ENCODE measurements around the gene SLC35F5.

The SLC35F5 gene
- total RNA-seq: 30.8 to 35.8 (median 35.2) reads per million in 3 donors

- peak within 1 kb of the TSS; percentile 90 for H3K27ac ChIP-seq (ENCODE audit: insufficient read depth, low read length, poor library complexity, severe bottlenecking)
These were observed at the start of gene SLC35F5 for GRCh38 chr2:113756355-113757137. Gene SLC35F5 (minus strand): TSS chr2:113756642. CDS start chr2:113756409, 233 bp downstream.

GRCh38 chr2:113799375-113799774 lies 42.9 kb upstream of the SLC35F5 start:
- no peak for DNase-seq
- no peak overlapping the region for H3K27ac ChIP-seq (ENCODE audit: insufficient read depth, low read length, poor library complexity, severe bottlenecking)
- H3K36me3 ChIP-seq (ENCODE audit: control insufficient read depth, insufficient read depth, low read length): no peaks in the 10 kb centered on the region
- no peak overlapping the region for H3K4me3 ChIP-seq (ENCODE audit: insufficient read depth, low read depth, low read length, poor library complexity, severe bottlenecking)
- no peaks in the 10 kb centered on the region for H3K27me3 ChIP-seq (replicated peaks; ENCODE audit: control insufficient read depth, insufficient read depth, low read length, poor library complexity, severe bottlenecking)
- no peaks in the 10 kb centered on the region for H3K4me1 ChIP-seq (ENCODE audit: control insufficient read depth, insufficient read depth, low read length, poor library complexity, severe bottlenecking)
- no peaks in the 10 kb centered on the region for H3K9me3 ChIP-seq (ENCODE audit: control insufficient read depth, low read length)

More at GRCh38 chr2:113756355-113757137, at the start of gene SLC35F5:
- H3K36me3 ChIP-seq (ENCODE audit: control insufficient read depth, insufficient read depth, low read length): no peaks in the 10 kb centered on the region
- H3K4me3 ChIP-seq (ENCODE audit: insufficient read depth, low read depth, low read length, poor library complexity, severe bottlenecking): peak within 1 kb of the TSS; percentile 95
- no peaks in the 10 kb centered on the region for H3K9me3 ChIP-seq (ENCODE audit: control insufficient read depth, low read length)
- no peaks in the 10 kb centered on the region for H3K27me3 ChIP-seq (replicated peaks; ENCODE audit: control insufficient read depth, insufficient read depth, low read length, poor library complexity, severe bottlenecking)
- H3K4me1 ChIP-seq (ENCODE audit: control insufficient read depth, insufficient read depth, low read length, poor library complexity, severe bottlenecking): no peaks in the 10 kb centered on the region
- peak; percentile 88 to 90 (median 88) for DNase-seq

- H3K27ac ChIP-seq (ENCODE audit: insufficient read depth, low read length, poor library complexity, severe bottlenecking): no peak overlapping the region
- H3K4me1 ChIP-seq (ENCODE audit: control insufficient read depth, insufficient read depth, low read length, poor library complexity, severe bottlenecking): no peaks in the 10 kb centered on the region
- H3K27me3 ChIP-seq (replicated peaks; ENCODE audit: control insufficient read depth, insufficient read depth, low read length, poor library complexity, severe bottlenecking): no peaks in the 10 kb centered on the region
- no peak for DNase-seq
- H3K36me3 ChIP-seq (ENCODE audit: control insufficient read depth, insufficient read depth, low read length): no peaks in the 10 kb centered on the region
- no peaks in the 10 kb centered on the region for H3K9me3 ChIP-seq (ENCODE audit: control insufficient read depth, low read length)
- H3K4me3 ChIP-seq (ENCODE audit: insufficient read depth, low read depth, low read length, poor library complexity, severe bottlenecking): no peak overlapping the region
These were observed 40.8 kb upstream of the SLC35F5 start for GRCh38 chr2:113797237-113797636.

- DNase-seq: no peak
- H3K4me1 ChIP-seq (ENCODE audit: control insufficient read depth, insufficient read depth, low read length, poor library complexity, severe bottlenecking): no peaks in the 10 kb centered on the region
- no peak overlapping the region for H3K27ac ChIP-seq (ENCODE audit: insufficient read depth, low read length, poor library complexity, severe bottlenecking)
- H3K9me3 ChIP-seq (ENCODE audit: control insufficient read depth, low read length): no peaks in the 10 kb centered on the region
- no peaks in the 10 kb centered on the region for H3K27me3 ChIP-seq (replicated peaks; ENCODE audit: control insufficient read depth, insufficient read depth, low read length, poor library complexity, severe bottlenecking)
- no peak overlapping the region for H3K4me3 ChIP-seq (ENCODE audit: insufficient read depth, low read depth, low read length, poor library complexity, severe bottlenecking)
- H3K36me3 ChIP-seq (ENCODE audit: control insufficient read depth, insufficient read depth, low read length): no peaks in the 10 kb centered on the region
These were observed 40.2 kb upstream of the SLC35F5 start for GRCh38 chr2:113796592-113797175.

- Histone ChIP-seq H3K9me3 (ENCODE audit: control insufficient read depth, low read length) (no peaks in the 10 kb centered on the region), H3K4me3 (ENCODE audit: insufficient read depth, low read depth, low read length, poor library complexity, severe bottlenecking) (no peak overlapping the region), H3K27me3 (replicated peaks; ENCODE audit: control insufficient read depth, insufficient read depth, low read length, poor library complexity, severe bottlenecking) (no peaks in the 10 kb centered on the region), H3K4me1 (ENCODE audit: control insufficient read depth, insufficient read depth, low read length, poor library complexity, severe bottlenecking) (no peaks in the 10 kb centered on the region), H3K36me3 (ENCODE audit: control insufficient read depth, insufficient read depth, low read length) (no peaks in the 10 kb centered on the region), H3K27ac (ENCODE audit: insufficient read depth, low read length, poor library complexity, severe bottlenecking) (no peak overlapping the region)
- DNase-seq: no peak
These were observed 39.0 kb upstream of the SLC35F5 start for GRCh38 chr2:113795405-113795920.

DNA sequence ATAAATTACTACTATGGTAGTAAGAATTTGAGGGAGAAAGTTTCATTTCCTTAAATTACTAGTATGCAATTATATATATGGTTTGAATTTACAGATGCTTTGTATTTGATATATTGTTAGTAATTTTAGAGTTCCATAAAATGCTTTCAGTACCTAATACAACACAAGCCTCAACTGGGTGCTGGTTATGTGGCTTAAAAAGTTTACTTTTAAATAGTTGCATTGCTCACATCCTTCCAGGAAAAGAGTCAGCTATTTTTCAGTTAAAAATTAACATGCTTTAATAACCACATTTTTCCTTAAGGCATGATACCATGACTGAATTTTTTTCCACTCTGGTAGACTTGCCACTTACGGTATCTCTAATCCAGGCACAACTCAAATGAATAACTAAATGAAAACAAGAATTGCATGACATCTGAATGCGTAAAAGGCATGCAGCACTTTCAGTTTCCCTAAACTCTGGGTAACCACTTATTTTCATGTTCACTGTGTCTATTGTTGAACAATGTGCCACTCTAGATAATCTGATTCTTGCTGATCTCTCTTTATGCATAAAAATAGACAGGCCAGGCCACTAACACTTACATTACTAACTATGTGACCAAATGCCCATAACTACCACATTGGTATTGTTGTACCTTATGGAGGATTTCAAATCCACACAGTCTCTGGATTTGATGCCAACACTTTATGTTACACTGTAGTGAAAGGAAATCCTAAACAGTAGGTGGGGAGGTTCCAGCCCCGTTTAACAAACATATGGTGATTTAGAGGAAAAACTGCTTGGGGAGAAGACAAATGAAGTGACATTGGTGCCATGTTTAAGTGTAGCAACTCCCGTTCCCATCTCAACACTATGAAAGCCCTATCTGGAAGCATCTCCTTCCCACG lies 35.5 kb upstream of the SLC35F5 start:
- H3K4me3 ChIP-seq (ENCODE audit: insufficient read depth, low read depth, low read length, poor library complexity, severe bottlenecking): no peak overlapping the region
- no peaks in the 10 kb centered on the region for H3K4me1 ChIP-seq (ENCODE audit: control insufficient read depth, insufficient read depth, low read length, poor library complexity, severe bottlenecking)
- no peak overlapping the region for H3K27ac ChIP-seq (ENCODE audit: insufficient read depth, low read length, poor library complexity, severe bottlenecking)
- DNase-seq: no peak
- H3K36me3 ChIP-seq (ENCODE audit: control insufficient read depth, insufficient read depth, low read length): no peaks in the 10 kb centered on the region
- H3K9me3 ChIP-seq (ENCODE audit: control insufficient read depth, low read length): no peaks in the 10 kb centered on the region
- no peaks in the 10 kb centered on the region for H3K27me3 ChIP-seq (replicated peaks; ENCODE audit: control insufficient read depth, insufficient read depth, low read length, poor library complexity, severe bottlenecking)

GRCh38 chr2:113784823-113785744 lies 28.6 kb upstream of the SLC35F5 start:
- Histone ChIP-seq H3K4me3 (ENCODE audit: insufficient read depth, low read depth, low read length, poor library complexity, severe bottlenecking) (no peak overlapping the region), H3K27ac (ENCODE audit: insufficient read depth, low read length, poor library complexity, severe bottlenecking) (no peak overlapping the region), H3K4me1 (ENCODE audit: control insufficient read depth, insufficient read depth, low read length, poor library complexity, severe bottlenecking) (no peaks in the 10 kb centered on the region), H3K27me3 (replicated peaks; ENCODE audit: control insufficient read depth, insufficient read depth, low read length, poor library complexity, severe bottlenecking) (no peaks in the 10 kb centered on the region), H3K9me3 (ENCODE audit: control insufficient read depth, low read length) (no peaks in the 10 kb centered on the region), H3K36me3 (ENCODE audit: control insufficient read depth, insufficient read depth, low read length) (no peaks in the 10 kb centered on the region)
- no peak for DNase-seq

DNA sequence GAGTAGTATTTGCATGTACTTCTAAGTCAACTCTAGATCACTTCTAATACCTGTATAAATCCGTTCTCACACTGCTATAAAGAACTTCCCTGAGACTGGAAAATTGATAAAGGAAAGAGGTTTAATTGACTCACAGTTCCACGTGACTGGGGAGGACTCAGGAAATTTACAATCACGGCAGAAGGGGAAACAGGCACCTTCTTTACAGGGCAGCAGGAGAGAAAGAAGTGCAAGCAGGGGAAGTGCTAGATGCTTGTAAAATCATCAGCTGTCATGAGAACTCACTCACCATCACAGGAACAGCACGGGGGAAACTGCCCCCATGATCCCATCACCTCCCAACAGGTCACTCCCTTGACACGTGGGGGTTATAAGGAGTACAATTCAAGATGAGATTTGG lies 24.0 kb upstream of the SLC35F5 start:
- no peaks in the 10 kb centered on the region for H3K4me1 ChIP-seq (ENCODE audit: control insufficient read depth, insufficient read depth, low read length, poor library complexity, severe bottlenecking)
- no peaks in the 10 kb centered on the region for H3K9me3 ChIP-seq (ENCODE audit: control insufficient read depth, low read length)
- H3K27me3 ChIP-seq (replicated peaks; ENCODE audit: control insufficient read depth, insufficient read depth, low read length, poor library complexity, severe bottlenecking): no peaks in the 10 kb centered on the region
- H3K36me3 ChIP-seq (ENCODE audit: control insufficient read depth, insufficient read depth, low read length): no peaks in the 10 kb centered on the region
- H3K4me3 ChIP-seq (ENCODE audit: insufficient read depth, low read depth, low read length, poor library complexity, severe bottlenecking): no peak overlapping the region
- DNase-seq: no peak
- no peak overlapping the region for H3K27ac ChIP-seq (ENCODE audit: insufficient read depth, low read length, poor library complexity, severe bottlenecking)

GRCh38 chr2:113777371-113777770 lies 20.9 kb upstream of the SLC35F5 start:
- H3K27ac ChIP-seq (ENCODE audit: insufficient read depth, low read length, poor library complexity, severe bottlenecking): no peak overlapping the region
- no peaks in the 10 kb centered on the region for H3K36me3 ChIP-seq (ENCODE audit: control insufficient read depth, insufficient read depth, low read length)
- no peaks in the 10 kb centered on the region for H3K4me1 ChIP-seq (ENCODE audit: control insufficient read depth, insufficient read depth, low read length, poor library complexity, severe bottlenecking)
- no peak for DNase-seq
- H3K27me3 ChIP-seq (replicated peaks; ENCODE audit: control insufficient read depth, insufficient read depth, low read length, poor library complexity, severe bottlenecking): no peaks in the 10 kb centered on the region
- no peak overlapping the region for H3K4me3 ChIP-seq (ENCODE audit: insufficient read depth, low read depth, low read length, poor library complexity, severe bottlenecking)
- no peaks in the 10 kb centered on the region for H3K9me3 ChIP-seq (ENCODE audit: control insufficient read depth, low read length)
